GM06990 (cell line): Measurements from ENCODE around the gene SRPX.

Experiments
- DNase-seq: peaks from one replicate; pipeline ENCODE4 v3.0.0-alpha.2; 2011; ENCODE audit not compliant: insufficient read length; ENCODE audit errors: extremely low read depth
- H3K27me3 ChIP-seq: replicated peaks from 2 replicates; pipeline ENCODE4 v1.6.0; 2011; ENCODE audit warnings: low read length; ENCODE audit not compliant: control insufficient read depth, insufficient read depth
- H3K36me3 ChIP-seq: 2 replicates; pipeline ENCODE4 v1.5.1; 2011; ENCODE audit warnings: low read length; ENCODE audit not compliant: control insufficient read depth, insufficient read depth
- H3K4me3 ChIP-seq: replicated peaks from 2 replicates; pipeline ENCODE4 v1.5.1; 2011; ENCODE audit warnings: low read depth, mild to moderate bottlenecking, control low read depth, low read length
- TF ChIP-seq, protein P1 (sequence below): IDR thresholded peaks from 2 replicates; pipeline ENCODE4 v1.5.1; 2011; ENCODE audit warnings: low read length, control low read depth, mild to moderate bottlenecking, inconsistent platforms; ENCODE audit not compliant: insufficient read depth, poor library complexity, severe bottlenecking

SRPX gene

DNA sequence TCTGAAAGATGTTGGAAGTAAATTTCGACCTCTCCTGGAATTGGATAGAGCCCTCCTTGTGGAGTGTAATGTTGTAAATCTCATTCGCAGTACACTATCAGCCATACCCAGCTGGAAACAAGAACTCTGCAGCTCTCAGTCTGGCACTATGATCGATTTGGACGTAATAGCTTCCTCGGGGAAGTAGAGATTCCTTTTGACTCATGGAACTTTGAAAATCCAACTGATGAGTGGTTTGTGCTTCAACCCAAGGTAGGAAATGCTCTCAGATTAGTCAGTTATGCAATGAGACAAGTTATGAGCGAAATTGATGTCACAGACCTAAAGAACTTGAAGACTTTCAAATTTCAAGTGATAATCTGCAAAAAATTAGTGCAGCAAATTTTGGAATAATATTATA, 110.4 kb downstream of the SRPX start:
- DNase-seq, result no peak
- Histone ChIP-seq H3K27me3 (no peaks in the 10 kb centered on the region), H3K4me3 (no peak overlapping the region), H3K36me3 (no peaks in the 10 kb centered on the region)
- TF ChIP-seq, protein P1, sequence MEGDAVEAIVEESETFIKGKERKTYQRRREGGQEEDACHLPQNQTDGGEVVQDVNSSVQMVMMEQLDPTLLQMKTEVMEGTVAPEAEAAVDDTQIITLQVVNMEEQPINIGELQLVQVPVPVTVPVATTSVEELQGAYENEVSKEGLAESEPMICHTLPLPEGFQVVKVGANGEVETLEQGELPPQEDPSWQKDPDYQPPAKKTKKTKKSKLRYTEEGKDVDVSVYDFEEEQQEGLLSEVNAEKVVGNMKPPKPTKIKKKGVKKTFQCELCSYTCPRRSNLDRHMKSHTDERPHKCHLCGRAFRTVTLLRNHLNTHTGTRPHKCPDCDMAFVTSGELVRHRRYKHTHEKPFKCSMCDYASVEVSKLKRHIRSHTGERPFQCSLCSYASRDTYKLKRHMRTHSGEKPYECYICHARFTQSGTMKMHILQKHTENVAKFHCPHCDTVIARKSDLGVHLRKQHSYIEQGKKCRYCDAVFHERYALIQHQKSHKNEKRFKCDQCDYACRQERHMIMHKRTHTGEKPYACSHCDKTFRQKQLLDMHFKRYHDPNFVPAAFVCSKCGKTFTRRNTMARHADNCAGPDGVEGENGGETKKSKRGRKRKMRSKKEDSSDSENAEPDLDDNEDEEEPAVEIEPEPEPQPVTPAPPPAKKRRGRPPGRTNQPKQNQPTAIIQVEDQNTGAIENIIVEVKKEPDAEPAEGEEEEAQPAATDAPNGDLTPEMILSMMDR, result no peak

GRCh38 chrX:38109042-38109898, 111.4 kb downstream of the SRPX start:
- Histone ChIP-seq H3K4me3 (no peak overlapping the region), H3K36me3 (no peaks in the 10 kb centered on the region), H3K27me3 (no peaks in the 10 kb centered on the region)
- TF ChIP-seq, protein P1, result no peak
- no peak for DNase-seq

GRCh38 chrX:38108364-38108763, 112.3 kb downstream of the SRPX start:
- TF ChIP-seq, protein P1, result no peak
- no peak for DNase-seq
- Histone ChIP-seq H3K27me3 (no peaks in the 10 kb centered on the region), H3K36me3 (no peaks in the 10 kb centered on the region), H3K4me3 (no peak overlapping the region)

DNA sequence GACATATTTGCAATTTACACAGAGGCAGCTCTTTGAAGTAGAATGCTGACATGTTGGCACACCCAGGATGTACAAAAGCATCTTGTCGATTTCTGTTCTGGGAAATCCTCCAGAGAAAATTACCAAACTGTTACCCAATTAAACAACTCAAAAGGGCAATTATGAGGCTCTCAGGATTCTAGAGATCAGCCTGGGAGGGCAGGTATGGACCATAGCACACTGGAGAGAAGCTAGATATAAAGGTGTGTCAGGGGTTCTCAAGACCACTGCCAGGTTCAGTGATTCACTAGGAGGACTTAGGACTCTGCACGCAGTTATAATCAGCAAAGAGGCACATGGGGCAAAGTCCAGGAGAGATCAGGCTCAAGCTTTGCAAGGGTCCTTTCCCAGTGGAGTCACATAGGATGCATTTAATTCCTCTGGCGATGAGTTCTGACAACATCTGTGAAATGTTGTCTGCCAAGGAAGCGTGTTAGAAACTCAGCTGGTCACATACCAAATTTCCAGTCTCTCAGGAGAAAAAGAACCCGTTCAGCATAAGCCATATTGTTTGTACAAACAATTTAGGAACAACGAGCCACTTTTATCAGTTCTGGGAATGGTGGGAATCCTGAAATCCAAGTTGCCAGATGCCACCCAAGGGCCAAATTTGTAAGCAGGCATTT, 113.5 kb downstream of the SRPX start:
- no peaks in the 10 kb centered on the region for H3K27me3 ChIP-seq
- TF ChIP-seq, protein P1, result no peak
- H3K36me3 ChIP-seq, result no peaks in the 10 kb centered on the region
- DNase-seq, result no peak
- H3K4me3 ChIP-seq, result no peak overlapping the region

DNA sequence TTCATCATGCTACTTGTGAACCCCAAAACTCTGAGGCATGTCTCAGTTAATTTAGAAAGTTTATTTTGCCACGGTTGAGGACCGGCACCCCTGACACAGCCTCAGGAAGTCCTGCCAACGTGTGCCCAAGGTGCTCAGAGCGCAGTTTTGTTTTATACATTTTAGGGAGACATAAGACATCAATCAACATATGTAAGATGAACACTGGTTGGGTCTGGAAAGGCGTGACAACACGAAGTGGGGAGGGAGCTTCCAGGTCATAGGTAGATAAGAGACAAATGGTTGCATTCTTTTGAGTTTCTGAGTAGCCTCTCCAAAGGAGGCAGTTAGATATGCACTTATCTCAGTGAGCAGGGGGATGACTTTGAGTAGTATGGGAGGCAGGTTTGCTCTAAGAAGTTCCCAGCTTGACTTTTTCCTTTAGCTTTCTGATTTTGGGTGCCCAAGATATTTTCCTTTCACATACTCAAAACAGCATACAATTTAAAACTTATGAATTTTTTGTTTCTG, 115.4 kb downstream of the SRPX start:
- Histone ChIP-seq H3K36me3 (no peaks in the 10 kb centered on the region), H3K4me3 (no peak overlapping the region), H3K27me3 (no peaks in the 10 kb centered on the region)
- TF ChIP-seq, protein P1, result no peak
- no peak for DNase-seq
